ENCODE results near the gene FBXO21.

GRCh38 chr12:117167769-117168168 is 22.5 kb downstream of the FBXO21 start:
- TF ChIP-seq EZH2phosphoT487 (IDR thresholded peaks at IDR 0.05; ENCODE audit: insufficient read depth, low read depth), result no peak
- TF ChIP-seq EZH2 (IDR thresholded peaks at IDR 0.05; ENCODE audit: insufficient read depth, poor library complexity, severe bottlenecking), result no peak
